GM10266 (cell line): ENCODE data around the gene KAZN.

ENCODE experiments used
- DNase-seq: peaks from one replicate; pipeline ENCODE4 v3.0.0; 2012; ENCODE audit errors: extremely low spot score
- CTCF ChIP-seq: IDR thresholded peaks from 2 replicates; pipeline ENCODE4 v1.5.1; 2012; ENCODE audit warnings: mild to moderate bottlenecking, low read depth; ENCODE audit not compliant: control insufficient read depth, insufficient read depth; ENCODE audit errors: missing control alignments

The KAZN gene

GRCh38 chr1:14973773-14974172 is 375.3 kb downstream of the KAZN start:
- no peak for TF ChIP-seq CTCF
- DNase-seq: no peak

DNA sequence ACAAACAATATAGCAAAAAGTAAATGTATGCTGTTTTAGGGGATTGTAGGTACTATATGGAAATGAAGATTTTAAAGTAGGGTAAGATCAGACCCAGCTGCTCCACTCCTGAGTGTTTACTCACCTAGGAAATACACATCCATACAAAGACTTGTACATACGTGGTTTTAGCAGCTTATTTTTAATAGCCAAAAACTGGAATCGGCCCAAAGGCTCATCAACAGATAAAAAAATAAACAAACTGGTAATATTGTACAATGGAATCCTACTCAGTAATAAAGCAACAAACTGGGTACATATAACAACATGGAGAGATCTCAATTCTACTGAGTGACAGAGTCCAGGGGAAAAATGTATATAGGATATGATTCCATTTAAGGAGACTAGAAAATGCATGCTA is 375.9 kb downstream of the KAZN start:
- DNase-seq: no peak
- TF ChIP-seq CTCF: no peak

DNA sequence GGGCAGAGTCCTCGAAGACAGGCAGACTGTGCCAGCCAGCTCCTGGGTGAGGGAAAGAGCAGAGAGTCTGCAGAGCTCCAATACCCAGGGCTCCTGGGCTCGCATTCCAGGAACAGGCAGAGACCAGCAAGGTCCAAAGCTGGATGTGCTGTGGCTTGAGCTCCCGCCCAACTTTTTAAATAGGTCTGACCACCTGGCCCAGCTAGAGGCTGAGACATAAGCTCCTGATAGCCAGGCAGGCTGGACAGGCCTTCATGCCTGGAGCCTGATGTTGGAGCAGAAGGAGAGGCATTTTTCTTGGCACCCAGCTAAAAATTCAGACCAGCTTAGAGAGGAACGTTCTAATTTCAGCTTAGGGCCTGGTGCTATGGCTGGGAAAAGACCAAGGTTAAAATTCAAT is 376.6 kb downstream of the KAZN start:
- no peak for DNase-seq
- no peak for TF ChIP-seq CTCF

DNA sequence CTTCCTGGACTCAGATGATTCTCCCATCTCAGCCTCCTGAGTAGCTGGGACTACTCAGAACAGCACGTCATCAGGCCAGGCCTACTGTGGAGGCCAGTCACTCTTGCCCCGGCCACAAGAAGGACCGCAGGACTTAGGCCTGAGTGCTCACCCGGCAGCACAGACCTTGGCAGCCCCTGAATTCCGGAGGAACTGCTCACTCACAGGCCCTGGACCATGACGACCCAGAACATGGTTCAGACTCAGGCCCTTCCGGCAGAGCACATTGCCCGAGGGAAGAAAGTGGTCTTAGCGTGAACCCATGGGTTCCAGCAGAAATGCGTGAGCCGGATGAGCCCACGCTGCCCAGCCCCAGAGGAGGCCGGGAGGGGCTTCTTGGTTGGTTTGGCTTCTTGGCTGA is 377.8 kb downstream of the KAZN start:
- DNase-seq: no peak
- no peak for TF ChIP-seq CTCF

- no peak for DNase-seq
- TF ChIP-seq CTCF: no peak
These were observed 378.9 kb downstream of the KAZN start for GRCh38 chr1:14977338-14977931.

- no peak for DNase-seq
- TF ChIP-seq CTCF: no peak
These were observed 382.2 kb downstream of the KAZN start for GRCh38 chr1:14980621-14981218.

- DNase-seq: no peak
- TF ChIP-seq CTCF: no peak
These were observed 383.5 kb downstream of the KAZN start for GRCh38 chr1:14982029-14982428.
